Mesothelial cell of epicardium (in vitro differentiated cells): ENCODE data around the gene ACTMAP. TPM values are rescaled to one million over a fixed set of nuclear protein-coding genes. Genes with fewer than 3 reads are reported as not detected.
"Not testable (repeated sequence)": the region's sequence is repeated elsewhere in the genome, so short reads cannot be mapped to it uniquely, and the experiment has no call there.

ENCODE experiments used
- DNase-seq, 2 experiments: peaks; one replicate each; pipeline ENCODE4 v3.0.0; 2021; ENCODE audit warnings: low spot score in 2 of 2; ENCODE audit not compliant: unreplicated experiment in 2 of 2
- H3K27ac Mint-ChIP-seq: 2 replicates; pipeline ENCODE4 v1.8.0; 2021; ENCODE audit warnings: mixed read lengths
- H3K27me3 Mint-ChIP-seq: 2 replicates; pipeline ENCODE4 v1.8.0; 2021; ENCODE audit warnings: low read depth, mixed read lengths
- H3K36me3 Mint-ChIP-seq: 2 replicates; pipeline ENCODE4 v1.8.0; 2021; ENCODE audit warnings: mixed read lengths
- H3K4me1 Mint-ChIP-seq: 2 replicates; pipeline ENCODE4 v1.8.0; 2021; ENCODE audit warnings: mixed read lengths
- H3K4me3 Mint-ChIP-seq: 2 replicates; pipeline ENCODE4 v1.8.0; 2021; ENCODE audit warnings: mild to moderate bottlenecking, moderate library complexity, mixed read lengths
- H3K9me3 Mint-ChIP-seq: 2 replicates; pipeline ENCODE4 v1.8.0; 2021; ENCODE audit warnings: mixed read lengths
- CTCF ChIP-seq: fragments of 200-600 bp; sonication (generic); IDR thresholded peaks from one replicate; pipeline ENCODE4 v1.5.0; 2021; ENCODE audit warnings: antibody characterized with exemption; ENCODE audit not compliant: unreplicated experiment
- total RNA-seq: library from RNA; stranded (reverse); gene quantifications from 3 replicates; pipeline ENCODE4 v1.2.1, GENCODE V29; 2021

The ACTMAP gene
- total RNA-seq, 1 donor from 2014 or later = 15.0 TPM

GRCh38 chr19:40733149-40733548 lies 17.1 kb downstream of the ACTMAP start:
- Mint-ChIP-seq H3K36me3 (peaks cover 46% of the 10 kb centered on the region), H3K27ac (no peak overlapping the region), H3K4me3 (no peak overlapping the region), H3K4me1 (no peaks in the 10 kb centered on the region), H3K9me3 (no peaks in the 10 kb centered on the region), H3K27me3 (no peaks in the 10 kb centered on the region)
- no peak for TF ChIP-seq CTCF
- DNase-seq = no peak

GRCh38 chr19:40732304-40732703 lies 18.0 kb downstream of the ACTMAP start:
- peaks cover 47% of the 10 kb centered on the region for H3K36me3 Mint-ChIP-seq
- H3K9me3 Mint-ChIP-seq, H3K4me1 Mint-ChIP-seq, DNase-seq, H3K27ac Mint-ChIP-seq, H3K27me3 Mint-ChIP-seq, H3K4me3 Mint-ChIP-seq: not testable (repeated sequence)

GRCh38 chr19:40730065-40730464 lies 20.2 kb downstream of the ACTMAP start:
- not testable (repeated sequence) for H3K4me1 Mint-ChIP-seq, H3K4me3 Mint-ChIP-seq
- peaks cover 51% of the 10 kb centered on the region for H3K36me3 Mint-ChIP-seq

GRCh38 chr19:40726279-40726678 lies 24.0 kb downstream of the ACTMAP start:
- Mint-ChIP-seq H3K4me1 (peaks cover 8% of the 10 kb centered on the region), H3K36me3 (peaks cover 47% of the 10 kb centered on the region), H3K4me3 (no peak overlapping the region), H3K9me3 (no peaks in the 10 kb centered on the region), H3K27ac (no peak overlapping the region), H3K27me3 (no peaks in the 10 kb centered on the region)
- no peak for DNase-seq
- no peak for TF ChIP-seq CTCF

More at GRCh38 chr19:40730065-40730464, 20.2 kb downstream of the ACTMAP start:
- not testable (repeated sequence) for H3K27ac Mint-ChIP-seq, DNase-seq, H3K9me3 Mint-ChIP-seq, H3K27me3 Mint-ChIP-seq

- Mint-ChIP-seq H3K36me3 (peaks cover 38% of the 10 kb centered on the region), H3K4me3 (no peak overlapping the region), H3K27me3 (no peaks in the 10 kb centered on the region), H3K9me3 (no peaks in the 10 kb centered on the region), H3K27ac (no peak overlapping the region), H3K4me1 (peaks cover 21% of the 10 kb centered on the region)
- DNase-seq = no peak
- no peak for TF ChIP-seq CTCF
Observed at GRCh38 chr19:40724855-40725254, 25.4 kb downstream of the ACTMAP start.

- H3K27ac Mint-ChIP-seq = no peak overlapping the region
- H3K4me1 Mint-ChIP-seq = peaks cover 26% of the 10 kb centered on the region
- H3K9me3 Mint-ChIP-seq = no peaks in the 10 kb centered on the region
- no peak for TF ChIP-seq CTCF
- DNase-seq = no peak
- H3K36me3 Mint-ChIP-seq = peaks cover 38% of the 10 kb centered on the region
- H3K4me3 Mint-ChIP-seq = no peak overlapping the region
- no peaks in the 10 kb centered on the region for H3K27me3 Mint-ChIP-seq
Observed at GRCh38 chr19:40724315-40724714, 26.0 kb downstream of the ACTMAP start.

- peaks cover 27% of the 10 kb centered on the region for H3K4me1 Mint-ChIP-seq
- no peak for TF ChIP-seq CTCF
Observed at GRCh38 chr19:40723661-40724254, 26.5 kb downstream of the ACTMAP start.

More at GRCh38 chr19:40723661-40724254, 26.5 kb downstream of the ACTMAP start:
- Mint-ChIP-seq H3K4me3 (no peak overlapping the region), H3K27me3 (no peaks in the 10 kb centered on the region), H3K9me3 (no peaks in the 10 kb centered on the region), H3K27ac (no peak overlapping the region), H3K36me3 (peaks cover 35% of the 10 kb centered on the region)
- DNase-seq = no peak
